GM19372 (cell line): ENCODE data around the gene MYF5.

ENCODE experiments used
- ATAC-seq: cut with Tn5 transposase; IDR thresholded peaks from one replicate; pipeline ENCODE4 v1.9.1; 2021; ENCODE audit warnings: mild to moderate bottlenecking, low read depth, moderate library complexity; ENCODE audit not compliant: unreplicated experiment

Gene MYF5

DNA sequence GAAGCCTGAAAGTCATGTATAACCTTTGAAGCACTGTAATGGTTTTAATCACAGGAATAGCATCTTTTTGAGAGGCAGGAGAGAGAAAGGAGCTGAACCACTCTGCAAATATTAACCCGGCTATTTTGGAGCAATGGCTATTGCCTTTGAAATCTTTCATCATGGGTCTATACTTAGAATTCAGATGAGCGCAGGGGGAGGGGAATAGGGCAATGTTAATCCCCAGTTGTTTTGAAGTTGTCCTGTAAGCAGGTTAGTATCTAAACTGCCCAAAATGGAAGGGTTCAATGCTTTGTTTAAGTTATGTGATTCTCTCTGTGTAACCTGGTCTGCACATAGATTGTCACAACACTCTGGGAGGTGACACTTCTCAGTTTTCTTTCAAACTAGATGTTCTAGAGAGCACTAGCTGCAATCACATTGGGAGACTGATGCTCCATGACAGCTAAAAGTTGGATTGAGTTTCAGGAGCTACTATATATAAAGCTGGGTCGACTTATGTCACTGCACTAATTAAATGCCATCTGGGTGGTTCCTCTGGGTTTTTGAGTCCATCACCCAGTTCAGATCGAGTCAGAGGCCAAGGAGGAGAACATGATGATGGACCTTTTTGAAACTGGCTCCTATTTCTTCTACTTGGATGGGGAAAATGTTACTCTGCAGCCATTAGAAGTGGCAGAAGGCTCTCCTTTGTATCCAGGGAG, 9.4 kb upstream of the MYF5 start, which contains the start of gene MYF6:
Gene MYF6 (plus strand): TSS at position 509 of the 704 bp plus-strand sequence. CDS start 86 bp downstream, at position 595.
- ATAC-seq, result no peak

DNA sequence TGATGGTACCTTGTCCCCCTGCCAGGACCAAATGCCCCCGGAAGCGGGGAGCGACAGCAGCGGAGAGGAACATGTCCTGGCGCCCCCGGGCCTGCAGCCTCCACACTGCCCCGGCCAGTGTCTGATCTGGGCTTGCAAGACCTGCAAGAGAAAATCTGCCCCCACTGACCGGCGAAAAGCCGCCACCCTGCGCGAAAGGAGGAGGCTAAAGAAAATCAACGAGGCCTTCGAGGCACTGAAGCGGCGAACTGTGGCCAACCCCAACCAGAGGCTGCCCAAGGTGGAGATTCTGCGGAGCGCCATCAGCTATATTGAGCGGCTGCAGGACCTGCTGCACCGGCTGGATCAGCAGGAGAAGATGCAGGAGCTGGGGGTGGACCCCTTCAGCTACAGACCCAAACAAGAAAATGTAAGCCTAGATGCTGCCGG, 8.9 kb upstream of the MYF5 start:
- no peak for ATAC-seq

DNA sequence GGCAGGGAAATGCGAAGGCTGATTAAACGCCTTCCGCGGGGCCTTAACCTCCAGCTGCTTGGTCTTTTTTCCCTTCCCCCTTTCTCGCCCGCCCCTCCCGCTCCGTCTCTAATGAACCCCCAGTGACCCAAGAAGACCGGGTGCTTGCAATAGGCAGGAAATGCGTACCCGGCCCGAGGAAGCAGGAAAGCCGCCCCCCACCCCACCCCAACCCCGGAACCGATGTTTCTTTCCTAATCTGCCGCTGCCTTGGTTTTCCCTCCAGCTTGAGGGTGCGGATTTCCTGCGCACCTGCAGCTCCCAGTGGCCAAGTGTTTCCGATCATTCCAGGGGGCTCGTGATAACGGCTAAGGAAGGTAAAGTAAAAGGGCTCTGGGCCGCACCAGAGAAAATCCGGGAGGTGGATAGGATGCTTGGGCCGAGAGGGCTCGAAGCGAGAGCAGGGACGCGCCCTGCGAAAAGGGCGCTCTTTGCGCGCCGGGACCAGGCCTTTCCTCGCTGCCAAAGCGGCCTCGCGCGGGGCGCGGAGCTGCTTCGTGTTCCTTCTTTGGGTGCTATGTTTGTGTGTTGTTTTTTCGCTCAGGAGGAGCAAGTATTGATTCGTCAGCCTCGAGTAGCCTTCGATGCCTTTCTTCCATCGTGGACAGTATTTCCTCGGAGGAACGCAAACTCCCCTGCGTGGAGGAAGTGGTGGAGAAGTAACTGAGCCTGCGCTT, 8.3 kb upstream of the MYF5 start:
- ATAC-seq, result no peak

DNA sequence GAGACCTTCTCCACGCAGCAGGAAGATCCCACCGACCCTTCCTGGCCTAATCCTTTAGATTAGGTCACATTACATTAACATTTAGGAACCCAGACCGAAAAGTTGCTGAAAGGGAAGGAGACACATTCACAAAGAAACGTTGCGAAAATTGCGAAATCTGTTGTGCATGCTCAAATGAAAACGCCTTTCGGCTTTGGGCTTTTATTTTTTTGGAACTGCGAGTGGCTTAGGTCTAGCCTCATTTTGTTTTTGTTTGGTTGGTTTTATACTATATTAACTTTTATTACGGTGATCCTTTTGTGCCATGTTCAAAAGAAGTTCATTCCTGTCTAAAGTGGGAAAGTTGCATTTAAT, 7.8 kb upstream of the MYF5 start:
- ATAC-seq, result no peak

DNA sequence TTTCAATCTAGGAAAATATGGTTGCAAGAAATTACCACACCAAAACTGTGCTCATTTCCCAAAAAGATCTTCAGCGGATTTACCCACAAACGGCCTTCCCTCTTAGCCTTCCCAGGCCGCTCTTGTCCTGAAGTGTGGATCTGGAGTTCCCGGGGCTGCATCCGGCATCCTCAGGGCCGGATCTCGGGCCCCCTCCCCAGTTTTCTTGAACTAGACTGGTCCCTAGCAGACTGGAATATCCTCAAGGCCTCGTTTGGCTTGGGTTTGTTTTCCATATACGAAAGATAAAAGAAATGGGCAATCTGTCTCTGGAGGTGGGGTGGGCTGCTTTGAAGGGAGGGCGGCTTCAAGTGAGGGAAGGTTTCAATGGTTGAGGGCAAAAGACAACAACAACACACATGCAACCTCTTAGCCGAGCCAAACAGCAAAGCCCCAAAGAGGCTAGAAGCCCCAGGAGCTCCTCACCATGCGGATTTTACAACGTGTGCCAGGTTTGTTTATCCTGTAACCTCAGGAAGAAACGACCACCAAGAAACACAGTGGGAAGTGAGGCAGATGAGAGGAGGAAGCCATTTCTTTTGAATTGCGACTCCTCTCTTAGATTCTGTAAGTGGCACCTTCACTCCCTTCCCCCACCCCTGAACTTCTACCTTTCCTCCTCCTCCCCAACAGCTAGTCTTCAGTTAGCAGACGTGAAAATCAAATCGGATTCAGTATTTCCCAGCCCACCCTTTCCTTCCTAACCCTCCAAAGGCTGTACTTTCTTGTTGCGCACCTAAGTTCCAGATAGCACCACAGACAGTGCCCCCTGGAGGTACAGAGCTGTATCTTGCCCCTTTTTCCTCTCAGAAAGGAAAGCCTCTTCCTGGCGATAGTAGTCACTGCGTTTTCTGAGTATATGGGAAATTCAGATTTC, 6.6 kb upstream of the MYF5 start:
- peak; percentile 48 for ATAC-seq

DNA sequence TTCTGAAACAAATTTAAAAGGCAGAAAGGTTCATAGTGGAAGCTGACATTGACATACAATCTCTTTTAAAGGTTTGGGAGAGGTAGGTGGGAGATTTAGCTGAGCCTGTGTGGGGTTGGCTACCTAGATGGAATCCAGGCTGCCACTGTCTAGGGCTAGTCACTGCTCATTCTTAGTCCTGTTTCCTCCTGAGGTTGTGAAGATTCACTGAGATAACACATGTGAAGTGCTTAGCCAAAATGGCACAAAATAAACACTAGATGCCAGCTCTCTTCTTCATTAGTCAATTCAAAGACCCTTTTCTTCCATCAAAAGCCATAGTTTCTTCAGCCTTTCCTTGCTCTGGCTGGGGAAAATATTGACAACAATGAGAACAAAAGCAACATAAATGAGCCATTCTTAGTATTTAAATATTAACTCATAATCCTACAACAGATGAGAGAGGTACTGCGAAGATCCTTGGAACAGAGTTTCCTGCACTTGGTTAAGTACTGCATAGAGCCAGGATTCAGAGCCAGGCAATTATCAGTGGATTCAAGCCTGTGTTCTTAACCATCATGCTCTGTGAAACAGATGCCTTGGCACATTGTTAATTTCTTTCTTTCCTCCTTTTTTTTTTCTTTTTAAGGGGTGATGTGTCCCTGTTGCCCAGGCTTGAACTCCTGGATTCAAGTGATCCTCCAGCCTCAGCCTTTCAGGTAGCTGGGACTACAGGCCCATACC, 5.8 kb upstream of the MYF5 start:
- ATAC-seq, result peak; percentile 7

DNA sequence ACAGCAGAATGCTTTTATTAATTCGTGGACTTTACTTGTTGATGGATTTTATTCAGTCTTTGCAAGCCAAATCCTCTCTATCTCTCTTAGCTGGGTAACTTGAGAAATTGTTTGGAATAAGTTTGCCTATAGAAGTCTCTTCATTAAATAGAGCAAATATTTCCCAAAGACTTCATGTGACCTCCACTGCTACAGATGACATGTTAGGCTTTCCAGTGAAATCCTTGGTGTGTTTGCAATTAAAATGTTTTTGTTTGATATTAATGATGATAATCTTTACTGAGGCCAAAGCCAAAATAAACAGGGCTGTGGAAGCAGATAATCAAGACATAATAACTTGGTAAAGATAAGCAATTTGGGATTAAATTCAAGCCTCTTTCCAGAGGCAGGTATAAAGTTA, 4.8 kb upstream of the MYF5 start:
- no peak for ATAC-seq

DNA sequence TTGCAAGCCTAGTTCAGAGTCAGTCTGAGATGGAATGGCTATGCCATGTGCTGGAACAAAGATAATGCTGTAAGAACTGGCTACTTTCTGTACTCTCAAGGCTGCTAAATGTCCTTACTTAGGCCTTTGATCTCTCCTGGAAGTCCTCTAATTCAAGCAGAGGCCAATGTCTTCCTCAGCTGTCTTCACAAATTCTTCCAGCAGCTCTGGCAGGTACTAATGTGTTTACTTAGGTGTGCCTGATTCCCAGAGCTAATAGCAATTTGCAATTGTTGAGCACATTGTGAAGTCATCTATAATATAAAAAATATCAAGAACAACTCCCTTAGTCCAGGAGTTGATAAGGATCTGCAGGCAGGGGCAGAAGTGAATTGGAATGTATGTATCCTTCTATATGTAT, 3.8 kb upstream of the MYF5 start:
- no peak for ATAC-seq

DNA sequence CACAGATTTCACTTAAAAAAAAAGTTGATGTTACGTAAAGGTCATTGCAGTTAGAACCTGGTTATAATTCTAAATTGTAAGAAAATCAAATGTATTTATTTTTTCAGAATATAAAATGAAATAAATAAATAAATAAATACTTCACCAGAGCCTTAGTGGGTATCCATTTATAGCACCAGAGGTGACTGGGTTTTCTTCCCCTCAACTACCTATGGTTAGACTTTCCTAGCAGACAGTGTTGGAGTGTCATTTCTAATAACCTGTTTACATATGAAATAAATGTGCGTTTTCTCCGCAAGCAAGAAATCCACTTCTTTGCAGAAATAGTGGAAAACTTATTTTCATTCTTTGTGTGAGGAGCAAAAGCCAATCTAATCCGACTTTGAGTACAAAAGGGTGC, 3.3 kb upstream of the MYF5 start:
- no peak for ATAC-seq

DNA sequence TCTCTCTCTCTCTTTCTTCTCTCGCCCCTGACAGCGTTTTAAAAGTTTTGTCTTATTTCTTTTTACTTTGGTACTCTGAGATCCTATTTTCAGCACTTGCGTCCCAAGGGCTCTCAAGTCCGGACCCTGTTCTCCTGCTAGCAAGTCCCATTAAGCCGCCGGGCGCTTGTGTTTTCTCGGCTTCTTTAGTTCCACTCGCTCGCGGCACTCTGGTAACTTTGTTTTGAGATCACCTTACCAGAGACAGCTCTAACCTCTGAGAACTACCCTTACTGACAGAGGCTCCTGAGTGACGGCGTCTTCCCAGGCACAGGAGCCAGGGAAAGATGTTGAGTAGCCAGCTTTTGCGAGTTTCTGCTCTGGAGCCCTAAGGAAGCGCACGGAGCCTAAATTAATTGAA, 2.7 kb upstream of the MYF5 start:
- ATAC-seq, result no peak

DNA sequence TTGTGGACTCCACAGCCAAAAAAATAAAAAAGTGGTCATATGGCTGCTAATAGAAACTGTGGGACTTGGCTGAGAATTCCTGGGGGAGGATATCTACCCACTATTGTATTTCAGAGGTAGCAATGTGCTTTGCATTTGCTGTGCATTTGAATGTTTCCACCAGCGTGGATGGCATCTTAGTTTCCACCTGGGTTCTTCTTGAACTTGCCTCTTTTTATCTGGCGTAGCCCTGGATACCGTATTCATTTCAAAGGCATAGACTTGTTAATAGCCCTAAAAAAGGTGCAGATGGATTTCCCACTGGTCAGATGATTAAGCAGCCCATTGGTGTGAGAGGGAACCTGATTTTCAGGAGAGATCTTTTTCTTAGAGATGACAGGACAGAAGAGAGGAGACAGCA, 1.9 kb upstream of the MYF5 start:
- no peak for ATAC-seq

DNA sequence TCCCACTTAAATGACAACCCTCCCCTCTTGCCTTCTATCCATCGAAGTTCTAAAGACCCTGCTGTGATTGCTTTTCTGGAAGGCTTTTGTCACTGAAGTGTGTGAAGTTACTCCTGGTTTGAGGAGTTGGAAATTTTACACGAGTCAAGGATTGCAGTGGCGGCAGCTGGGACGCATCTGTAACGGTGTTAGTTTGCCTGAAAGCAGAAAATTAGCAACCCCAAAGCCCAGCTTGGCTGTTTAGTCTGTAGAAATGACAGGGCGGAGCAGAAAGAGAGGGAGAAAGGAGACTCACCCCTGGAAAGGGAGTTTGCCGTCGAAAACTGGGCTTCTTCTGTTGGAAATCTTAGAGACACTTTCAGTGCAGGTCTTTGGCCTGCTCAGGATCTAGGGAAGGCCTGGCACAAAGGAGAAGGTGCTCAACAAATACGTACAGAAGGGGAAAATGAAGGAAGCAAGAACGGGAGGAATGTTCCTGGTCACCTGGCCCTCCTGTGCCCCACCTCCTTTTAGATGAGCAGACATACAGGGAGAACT, 931 bp upstream of the MYF5 start:
- ATAC-seq, result no peak

DNA sequence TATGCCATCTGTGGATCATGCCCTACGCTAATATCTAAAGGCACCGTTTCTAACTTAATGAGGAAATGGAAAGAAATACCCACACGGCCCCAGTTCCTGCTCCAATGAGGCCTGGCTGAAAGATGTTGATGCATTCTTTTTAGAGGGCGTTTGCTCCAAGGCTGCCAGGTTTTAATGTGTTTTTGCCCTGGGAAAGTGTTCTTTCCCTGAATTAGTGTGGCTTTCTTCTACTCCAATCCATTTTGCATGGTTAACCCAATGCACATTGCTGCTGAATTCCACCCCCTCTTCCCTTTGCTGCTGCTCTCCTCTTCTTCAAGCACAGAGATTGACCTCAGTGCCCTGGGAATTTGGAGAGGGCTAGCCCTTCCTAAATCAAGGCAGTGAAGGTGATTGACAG, 1.1 kb downstream of the MYF5 start:
- ATAC-seq, result no peak

DNA sequence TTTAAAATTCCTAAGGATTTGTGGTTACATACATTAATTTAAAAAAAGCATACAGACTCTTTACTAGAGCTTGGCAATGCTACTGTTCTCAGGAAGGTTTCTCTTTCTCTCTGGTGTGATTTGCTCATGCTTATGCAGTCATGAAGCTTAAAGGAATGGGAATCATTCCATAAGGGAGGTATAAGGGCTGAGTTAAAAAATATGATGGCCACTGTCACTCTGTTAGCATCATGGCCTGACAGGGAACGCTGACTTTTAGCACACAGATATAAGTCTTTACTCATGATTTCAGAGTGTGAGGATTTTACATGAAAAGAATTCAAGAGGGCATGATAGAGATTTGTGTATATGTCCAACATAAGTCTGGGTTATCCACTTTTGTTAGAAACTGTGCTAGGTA, 3.8 kb downstream of the MYF5 start:
- no peak for ATAC-seq

DNA sequence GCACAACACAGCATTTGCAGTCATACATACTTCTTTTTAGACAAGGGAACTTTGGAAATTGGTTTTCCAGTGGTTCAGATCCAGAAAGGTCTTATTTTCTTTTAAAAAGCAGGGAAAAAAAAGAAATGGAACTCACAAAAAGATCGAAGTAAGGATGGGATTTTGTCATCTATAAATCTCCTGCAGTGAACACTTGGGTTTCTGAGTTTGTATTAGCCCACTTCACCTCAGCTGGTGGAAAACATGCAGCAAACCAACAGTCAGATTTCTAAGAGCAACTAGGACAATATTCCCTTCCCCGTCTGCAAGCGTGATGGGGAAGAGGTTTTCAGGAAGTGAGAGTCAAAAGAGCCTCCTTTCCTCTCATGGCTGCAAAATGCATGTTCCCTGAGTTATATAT, 4.6 kb downstream of the MYF5 start:
- ATAC-seq, result no peak

DNA sequence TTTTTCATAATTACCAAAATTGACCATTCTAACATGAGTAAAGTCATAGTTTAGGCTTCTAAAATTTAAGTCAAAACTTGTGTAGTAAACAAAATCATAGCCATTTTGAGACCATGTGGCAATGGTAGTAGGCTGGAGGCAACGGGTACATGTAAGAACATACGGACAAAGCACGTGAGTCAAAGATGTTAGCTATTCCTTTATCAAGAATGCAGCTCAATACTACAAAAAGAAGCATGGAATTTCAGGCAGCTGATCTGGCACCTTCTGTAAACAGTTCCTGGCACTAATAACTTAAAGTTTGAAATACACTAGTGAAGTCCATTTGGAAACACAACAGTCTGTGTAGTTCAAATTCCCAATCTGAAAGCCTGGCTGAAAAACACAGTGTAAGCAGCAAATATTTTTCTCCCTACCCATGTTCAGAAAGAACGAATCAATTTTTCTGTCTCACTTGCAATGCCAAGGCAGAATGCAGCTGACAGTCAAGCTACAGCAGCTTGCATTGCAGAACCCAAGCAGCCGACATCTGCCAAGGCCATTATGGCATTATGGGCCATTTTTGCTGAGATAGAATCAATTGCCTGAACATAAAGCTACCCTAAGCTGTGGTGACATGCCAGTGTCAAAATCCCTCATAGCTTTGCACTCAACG, 29.3 kb downstream of the MYF5 start:
- no peak for ATAC-seq

DNA sequence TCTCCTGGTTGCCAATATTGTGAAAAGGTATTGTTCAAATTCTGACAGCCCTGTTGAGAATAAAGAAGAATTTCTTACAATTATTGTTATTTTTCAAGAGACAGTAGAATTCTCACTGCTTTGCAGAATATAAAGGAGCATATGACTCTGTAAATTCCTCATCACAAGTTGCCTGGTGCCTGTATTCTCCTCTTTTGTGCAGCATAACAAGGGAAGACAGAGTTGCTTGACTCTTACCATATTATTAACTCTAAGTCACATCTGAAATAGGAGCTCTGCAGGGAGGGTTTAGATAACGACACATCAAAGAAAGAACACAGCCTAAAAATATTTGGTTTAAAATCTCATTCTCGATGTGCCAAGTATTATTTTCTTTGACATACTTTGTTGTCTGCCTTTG, 31.1 kb downstream of the MYF5 start:
- ATAC-seq, result no peak

DNA sequence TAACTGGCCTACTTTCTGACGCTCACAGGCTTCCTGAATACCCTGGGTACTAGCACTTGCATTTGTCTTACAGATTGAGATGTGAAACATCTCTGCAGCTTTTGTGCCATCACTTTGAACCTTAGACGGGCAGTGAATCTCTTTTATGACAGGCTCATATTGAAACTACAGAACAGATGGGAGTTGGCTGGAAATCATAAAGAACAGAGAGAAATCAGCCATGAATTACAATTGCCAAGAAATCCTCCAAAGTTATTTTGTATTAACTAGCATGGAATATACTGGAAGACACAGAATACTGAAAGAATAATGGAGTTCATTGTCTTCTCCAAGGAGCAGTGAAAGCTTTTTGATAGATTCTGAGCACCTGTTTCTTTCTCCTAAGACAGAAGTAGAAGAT, 32.7 kb downstream of the MYF5 start:
- ATAC-seq, result no peak

DNA sequence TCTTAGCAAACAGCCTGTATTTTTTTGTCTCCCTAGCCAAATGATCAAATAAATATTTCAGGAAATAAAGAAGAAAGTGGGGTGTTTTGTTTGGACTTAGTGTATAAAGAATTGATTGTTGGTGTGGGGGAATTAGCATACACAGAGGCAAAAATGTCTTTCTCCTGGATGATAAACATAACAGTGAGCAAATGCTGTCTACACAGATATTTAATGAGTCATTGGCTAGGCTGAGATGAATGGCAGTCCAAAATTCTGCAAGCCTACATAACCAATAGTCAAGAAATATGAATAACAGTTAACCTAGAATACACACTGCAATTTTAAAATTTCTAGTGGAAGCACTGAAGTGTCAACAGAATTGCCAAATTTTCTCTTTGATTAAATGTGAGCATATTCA, 35.8 kb downstream of the MYF5 start:
- no peak for ATAC-seq

DNA sequence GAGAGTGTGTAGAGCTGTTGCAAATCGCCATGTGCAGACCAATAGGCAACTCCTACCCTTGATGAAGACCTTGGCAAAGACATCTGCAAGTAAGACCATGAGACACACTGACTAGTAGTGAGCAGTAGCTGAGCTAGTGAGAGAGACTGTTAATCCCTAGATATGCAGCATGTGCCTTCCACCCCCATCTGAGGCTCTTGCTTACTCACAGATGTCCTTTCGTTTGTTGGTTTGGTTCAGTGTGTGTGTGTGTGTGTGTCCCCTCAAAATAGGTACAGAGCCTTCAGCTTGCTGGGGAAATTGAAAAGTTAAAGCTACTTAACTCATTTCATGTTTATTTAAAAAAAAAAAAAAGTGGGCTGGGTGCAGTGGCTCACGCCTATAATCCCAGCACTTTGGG, 37.6 kb downstream of the MYF5 start:
- no peak for ATAC-seq
